CD4-positive, alpha-beta T cell (primary cell): ENCODE data around the gene TRAPPC2L. TPM values are rescaled to one million over a fixed set of nuclear protein-coding genes. Genes with fewer than 3 reads are reported as not detected.

Experiments
- ATAC-seq: fragments of 200-7000 bp; cut with Tn5 transposase; one replicate; pipeline ENCODE4 v1.10.0; 2022; ENCODE audit warnings: mild to moderate bottlenecking; ENCODE audit not compliant: poor library complexity
- CTCF ChIA-PET: fragments of 350-600 bp; sonication (Branson Sonifier 250); formaldehyde crosslinking; loops from one replicate; lab custom pipeline; 2021; ENCODE audit warnings: antibody characterized with exemption, inconsistent platforms; lab: Charles Lee
- POLR2A ChIA-PET: fragments of 350-600 bp; sonication (Branson Sonifier 250); formaldehyde crosslinking; loops from one replicate; lab custom pipeline; 2021; ENCODE audit warnings: antibody characterized with exemption, inconsistent platforms; lab: Charles Lee
- DNase-seq, 14 experiments: peaks; one replicate each; pipeline ENCODE4 v3.0.0-alpha.2; 2013 to 2020; ENCODE audit warnings: mixed read lengths in 2 of 14
- H3K27ac ChIP-seq, 2 donors: one replicate each; pipeline versions ENCODE4 v1.5.1 to v1.7.0; 2013; ENCODE audit warnings: low read length in 2 of 2, low read depth in 1 of 2, mild to moderate bottlenecking in 1 of 2
- H3K27me3 ChIP-seq, 2 experiments: 1 replicate in 1 of 2; 2 replicates in 1 of 2; pipeline versions ENCODE4 v1.6.1 to v1.7.0; 2013; ENCODE audit warnings: low read length in 2 of 2, control low read depth in 1 of 2, mild to moderate bottlenecking in 1 of 2, moderate library complexity in 1 of 2; ENCODE audit not compliant: insufficient read depth in 2 of 2, control insufficient read depth in 1 of 2
- H3K36me3 ChIP-seq: one replicate; pipeline ENCODE4 v1.6.1; 2013; ENCODE audit warnings: low read length, control low read depth; ENCODE audit not compliant: insufficient read depth
- H3K4me1 ChIP-seq: one replicate; pipeline ENCODE4 v1.6.1; 2013; ENCODE audit warnings: low read length, control low read depth; ENCODE audit not compliant: insufficient read depth
- H3K4me3 ChIP-seq: one replicate; pipeline ENCODE4 v1.5.1; 2013; ENCODE audit warnings: mild to moderate bottlenecking, low read length, moderate library complexity
- H3K9me3 ChIP-seq, 2 experiments: 1 replicate in 1 of 2; 2 replicates in 1 of 2; pipeline versions ENCODE4 v1.6.1 to v1.7.0; 2013; ENCODE audit warnings: low read length in 2 of 2, mild to moderate bottlenecking in 2 of 2, control low read depth in 1 of 2, moderate library complexity in 1 of 2; ENCODE audit not compliant: control insufficient read depth in 1 of 2, insufficient read depth in 1 of 2
- H3K27ac Mint-ChIP-seq: one replicate; pipeline ENCODE4 v1.8.0; 2020; ENCODE audit warnings: mixed read lengths
- H3K27me3 Mint-ChIP-seq: one replicate; pipeline ENCODE4 v1.8.0; 2021; ENCODE audit warnings: mixed read lengths
- H3K36me3 Mint-ChIP-seq: one replicate; pipeline ENCODE4 v1.8.0; 2021; ENCODE audit warnings: low read depth, mixed read lengths
- H3K4me1 Mint-ChIP-seq: one replicate; pipeline ENCODE4 v1.8.0; 2021; ENCODE audit warnings: low read depth, mixed read lengths
- H3K4me3 Mint-ChIP-seq: one replicate; pipeline ENCODE4 v1.8.0; 2020; ENCODE audit warnings: mild to moderate bottlenecking, mixed read lengths
- H3K9me3 Mint-ChIP-seq: one replicate; pipeline ENCODE4 v1.8.0; 2020; ENCODE audit warnings: mixed read lengths
- CTCF ChIP-seq: fragments of 200-600 bp; IDR thresholded peaks from one replicate; pipeline ENCODE4 v1.8.0; 2022; ENCODE audit warnings: antibody characterized with exemption, mild to moderate bottlenecking
- intact Hi-C, 2 experiments: fragments of 100-400 bp; cut with DNase I in 1 of 2; cut with micrococcal nuclease in 1 of 2; formaldehyde crosslinking; loops; one replicate each; pipeline versions ENCODE4 v1.15.1 to v1.9.0; 2023 to 2025; cut with DNase I, micrococcal nuclease
- total RNA-seq, 174 experiments: library from RNA in 2 of 174; stranded (reverse) in 2 of 174; gene quantifications; one replicate each; pipeline ENCODE4 v1.2.3 and lab custom pipeline; 2021 to 2026

The TRAPPC2L gene
- total RNA-seq, 2 experiments from 2014 or later = 48.0 to 48.2 TPM

GRCh38 chr16:88815901-88816589 is 40.9 kb upstream of the TRAPPC2L start:
- Histone ChIP-seq H3K4me1 (peaks cover 12% of the 10 kb centered on the region), H3K9me3 (no peaks in the 10 kb centered on the region), H3K36me3 (peaks cover 3% of the 10 kb centered on the region), H3K27me3 (no peaks in the 10 kb centered on the region), H3K4me3 (no peak overlapping the region), H3K27ac (no peak overlapping the region)
- H3K27ac Mint-ChIP-seq = no peak overlapping the region
- no peaks in the 10 kb centered on the region for H3K27me3 Mint-ChIP-seq
- peak; percentile 19 for ATAC-seq
- no peak overlapping the region for H3K4me3 Mint-ChIP-seq
- peak; percentile 63 for TF ChIP-seq CTCF
- DNase-seq = peak in 12 of 14 experiments; percentile 29 to 74 (median 50)
- H3K9me3 Mint-ChIP-seq = no peaks in the 10 kb centered on the region
- intact Hi-C loops = loop anchor here in 1 of 2 experiments (1.0 to 5.0 kb wide), 3 partner anchors 126 to 400 kb away; no protein-coding TSS in a partner anchor
- peaks cover 4% of the 10 kb centered on the region for H3K36me3 Mint-ChIP-seq
- POLR2A ChIA-PET = no interaction called here
- CTCF ChIA-PET = interaction anchor here (0.6 kb wide), 1 partner anchor 11 kb away, joined by 3 read pairs; no protein-coding TSS in a partner anchor
- H3K4me1 Mint-ChIP-seq = peaks cover 4% of the 10 kb centered on the region

- Mint-ChIP-seq H3K36me3 (peaks cover 2% of the 10 kb centered on the region), H3K4me3 (no peak overlapping the region), H3K27me3 (no peaks in the 10 kb centered on the region), H3K27ac (no peak overlapping the region), H3K9me3 (no peaks in the 10 kb centered on the region), H3K4me1 (peaks cover 2% of the 10 kb centered on the region)
- H3K4me3 ChIP-seq = no peak overlapping the region
- intact Hi-C loops = loop anchor here in 1 of 2 experiments (1.0 to 5.0 kb wide), 2 partner anchors 125 to 399 kb away; no protein-coding TSS in a partner anchor
- peaks cover 10% of the 10 kb centered on the region for H3K36me3 ChIP-seq
- ATAC-seq = no peak
- H3K27me3 ChIP-seq = no peaks in the 10 kb centered on the region
- POLR2A ChIA-PET = interaction anchor here (1.4 kb wide), 1 partner anchor 40 kb away, joined by 4 read pairs; the partner anchor contains the start of genes GALNS and TRAPPC2L
- CTCF ChIA-PET = no interaction called here
- no peaks in the 10 kb centered on the region for H3K9me3 ChIP-seq
- H3K27ac ChIP-seq = no peak overlapping the region
- DNase-seq = no peak
- TF ChIP-seq CTCF = no peak
- peaks cover 10% of the 10 kb centered on the region for H3K4me1 ChIP-seq
These were observed 40.0 kb upstream of the TRAPPC2L start for GRCh38 chr16:88816736-88817535.

GRCh38 chr16:88817785-88818574 is 38.9 kb upstream of the TRAPPC2L start:
- Histone ChIP-seq H3K27ac (no peak overlapping the region), H3K36me3 (peaks cover 16% of the 10 kb centered on the region), H3K4me3 (no peak overlapping the region), H3K9me3 (no peaks in the 10 kb centered on the region), H3K27me3 (no peaks in the 10 kb centered on the region), H3K4me1 (peaks cover 2% of the 10 kb centered on the region)
- DNase-seq (no peak), ATAC-seq (no peak)
- CTCF ChIA-PET = interaction anchor here (0.5 kb wide), 1 partner anchor 388 kb away, joined by 3 read pairs; no protein-coding TSS in a partner anchor
- no peak for TF ChIP-seq CTCF
- intact Hi-C loops = loop anchor here in 1 of 2 experiments (5.0 kb wide), 1 partner anchor 124 kb away; no protein-coding TSS in a partner anchor
- H3K27me3 Mint-ChIP-seq = no peaks in the 10 kb centered on the region
- peaks cover 4% of the 10 kb centered on the region for H3K36me3 Mint-ChIP-seq
- no peak overlapping the region for H3K4me3 Mint-ChIP-seq
- POLR2A ChIA-PET = interaction anchor here (1.4 kb wide), 1 partner anchor 39 kb away, joined by 4 read pairs; the partner anchor contains the start of genes GALNS and TRAPPC2L
- no peaks in the 10 kb centered on the region for H3K4me1 Mint-ChIP-seq
- H3K9me3 Mint-ChIP-seq = no peaks in the 10 kb centered on the region
- H3K27ac Mint-ChIP-seq = no peak overlapping the region
